Activated CD4-positive, alpha-beta T cell treated with anti-CD3 and anti-CD28 coated beads for 1 hour (primary cell): Measurements from ENCODE around the gene RNF38.
"Not testable (repeated sequence)": the region's sequence is repeated elsewhere in the genome, so short reads cannot be mapped to it uniquely, and the experiment has no call there.

Experiments
- DNase-seq: peaks from one replicate; pipeline ENCODE4 v3.0.0-alpha.2; 2020

Gene RNF38

GRCh38 chr9:36402536-36402935 lies 2.5 kb upstream of the RNF38 start:
- DNase-seq = no peak

GRCh38 chr9:36401897-36402480 lies 1.9 kb upstream of the RNF38 start:
- no peak for DNase-seq

- DNase-seq = no peak
Observed at GRCh38 chr9:36401164-36401740, 1.2 kb upstream of the RNF38 start.

GRCh38 chr9:36400332-36401163 lies 479 bp upstream of the RNF38 start:
- peak; percentile 85 for DNase-seq

GRCh38 chr9:36398745-36399144 lies 1.3 kb downstream of the RNF38 start:
- no peak for DNase-seq

- no peak for DNase-seq
Observed at GRCh38 chr9:36396985-36397384, 3.1 kb downstream of the RNF38 start.

GRCh38 chr9:36392489-36392888 lies 7.6 kb downstream of the RNF38 start:
- no peak for DNase-seq

GRCh38 chr9:36389590-36389989 lies 10.5 kb downstream of the RNF38 start:
- no peak for DNase-seq

- DNase-seq = not testable (repeated sequence)
Observed at GRCh38 chr9:36386396-36386965, 13.6 kb downstream of the RNF38 start.

GRCh38 chr9:36382484-36382883 lies 17.6 kb downstream of the RNF38 start:
- DNase-seq = no peak

GRCh38 chr9:36364577-36364976 lies 35.5 kb downstream of the RNF38 start:
- DNase-seq = no peak

- no peak for DNase-seq
Observed at GRCh38 chr9:36363448-36363847, 36.6 kb downstream of the RNF38 start.

GRCh38 chr9:36358486-36358885 lies 41.6 kb downstream of the RNF38 start:
- DNase-seq = no peak

GRCh38 chr9:36357639-36358038 lies 42.4 kb downstream of the RNF38 start:
- DNase-seq = no peak

- DNase-seq = no peak
Observed at GRCh38 chr9:36346569-36346968, 53.5 kb downstream of the RNF38 start.

GRCh38 chr9:36345103-36345846 lies 54.8 kb downstream of the RNF38 start:
- DNase-seq = no peak

- DNase-seq = no peak
Observed at GRCh38 chr9:36341936-36342577, 58.0 kb downstream of the RNF38 start.

GRCh38 chr9:36337865-36338264 lies 62.2 kb downstream of the RNF38 start:
- DNase-seq = no peak

GRCh38 chr9:36337002-36337401 lies 63.1 kb downstream of the RNF38 start:
- DNase-seq = no peak

- DNase-seq = no peak
Observed at GRCh38 chr9:36336131-36336907, 63.8 kb downstream of the RNF38 start.

- DNase-seq = no peak
Observed at GRCh38 chr9:36332006-36332405, 68.1 kb downstream of the RNF38 start.
